PC-9 (cell line): ENCODE measurements around the gene FUNDC2. TPM values are rescaled to one million over a fixed set of nuclear protein-coding genes. Genes with fewer than 3 reads are reported as not detected.

Source experiments
- BruUV-seq: library from RNA; stranded (reverse); fragments of 400-500 nt; replicated peaks from 2 replicates; lab custom pipeline; 2021; lab: Mats Ljungman, UMichigan
- CTCF ChIA-PET: fragments of 300-600 bp; sonication (Branson Sonifier 250); formaldehyde crosslinking; loops from one replicate; lab custom pipeline; 2022; ENCODE audit warnings: antibody characterized with exemption; lab: Charles Lee
- POLR2A ChIA-PET: fragments of 300-600 bp; sonication (Branson Sonifier 250); formaldehyde crosslinking; loops from one replicate; lab custom pipeline; 2022; ENCODE audit warnings: antibody characterized with exemption; ENCODE audit not compliant: unreplicated experiment; lab: Charles Lee
- DNase-seq, 2 experiments: peaks; one replicate each; pipeline versions ENCODE4 v3.0.0 to v3.0.0-alpha.2; 2015 to 2022; ENCODE audit warnings: mixed read lengths in 1 of 2
- H2AFZ ChIP-seq: fragments of 200-600 bp; sonication (generic); 2 replicates; pipeline ENCODE4 v1.8.1; 2017; ENCODE audit warnings: antibody characterized with exemption
- H3F3A ChIP-seq: fragments of 200-600 bp; sonication (generic); 2 replicates; pipeline ENCODE4 v1.8.1; 2017; ENCODE audit warnings: antibody characterized with exemption, mild to moderate bottlenecking, low read depth; ENCODE audit not compliant: insufficient read depth
- H3K27ac ChIP-seq: fragments of 200-600 bp; sonication (generic); 2 replicates; pipeline ENCODE4 v1.6.1; 2016; ENCODE audit warnings: mixed run types
- H3K27me3 ChIP-seq: fragments of 200-600 bp; sonication (generic); 2 replicates; pipeline ENCODE4 v1.6.1; 2016; ENCODE audit warnings: low read depth, mixed run types; ENCODE audit not compliant: insufficient read depth
- H3K36me3 ChIP-seq: fragments of 200-600 bp; sonication (generic); 2 replicates; pipeline ENCODE4 v1.6.1; 2016; ENCODE audit warnings: low read depth, mixed run types
- H3K4me1 ChIP-seq: fragments of 200-600 bp; sonication (generic); replicated peaks from 2 replicates; pipeline ENCODE4 v1.6.1; 2016; ENCODE audit warnings: mixed run types; ENCODE audit not compliant: insufficient read depth
- H3K4me2 ChIP-seq: fragments of 200-600 bp; sonication (generic); 2 replicates; pipeline ENCODE4 v1.6.1; 2017; ENCODE audit warnings: mixed run types
- H3K4me3 ChIP-seq: fragments of 200-600 bp; sonication (generic); 2 replicates; pipeline ENCODE4 v1.6.1; 2016; ENCODE audit warnings: mixed run types
- H3K79me2 ChIP-seq: fragments of 200-600 bp; sonication (generic); 2 replicates; pipeline ENCODE4 v1.6.1; 2017; ENCODE audit warnings: low read depth, mixed run types
- H3K9me2 ChIP-seq: fragments of 200-600 bp; sonication (generic); 2 replicates; pipeline ENCODE4 v1.8.1; 2017; ENCODE audit warnings: mild to moderate bottlenecking; ENCODE audit not compliant: insufficient read depth
- H3K9me3 ChIP-seq: fragments of 200-600 bp; sonication (generic); 2 replicates; pipeline ENCODE4 v1.8.1; 2016; ENCODE audit warnings: low read depth; ENCODE audit not compliant: insufficient read depth
- H4K20me1 ChIP-seq: fragments of 200-600 bp; sonication (generic); 2 replicates; pipeline ENCODE4 v1.8.1; 2017; ENCODE audit not compliant: insufficient read depth
- EZH2 ChIP-seq: fragments of 200-600 bp; sonication (generic); IDR thresholded peaks from 2 replicates; pipeline ENCODE4 v1.8.0; 2017; ENCODE audit warnings: antibody characterized with exemption, low read depth
- intact Hi-C: fragments of 100-400 bp; cut with micrococcal nuclease; formaldehyde crosslinking; loops from one replicate; pipeline ENCODE4 v1.10.0; 2022; ENCODE audit not compliant: unreplicated experiment
- total RNA-seq: library from RNA; stranded (reverse); gene quantifications from 2 replicates; pipeline ENCODE4 v1.2.3, GENCODE V29; 2021
- TF ChIP-seq, protein P1 (sequence below): fragments of 200-600 bp; sonication (generic); conservative IDR thresholded peaks from 2 replicates; pipeline ENCODE4 v1.6.1; 2017; ENCODE audit warnings: mixed run types, antibody characterized with exemption, mild to moderate bottlenecking, moderate library complexity

The FUNDC2 gene
- total RNA-seq, 1 experiment from 2014 or later = 90.6 TPM

- no peak for TF ChIP-seq EZH2
- TF ChIP-seq, protein P1, sequence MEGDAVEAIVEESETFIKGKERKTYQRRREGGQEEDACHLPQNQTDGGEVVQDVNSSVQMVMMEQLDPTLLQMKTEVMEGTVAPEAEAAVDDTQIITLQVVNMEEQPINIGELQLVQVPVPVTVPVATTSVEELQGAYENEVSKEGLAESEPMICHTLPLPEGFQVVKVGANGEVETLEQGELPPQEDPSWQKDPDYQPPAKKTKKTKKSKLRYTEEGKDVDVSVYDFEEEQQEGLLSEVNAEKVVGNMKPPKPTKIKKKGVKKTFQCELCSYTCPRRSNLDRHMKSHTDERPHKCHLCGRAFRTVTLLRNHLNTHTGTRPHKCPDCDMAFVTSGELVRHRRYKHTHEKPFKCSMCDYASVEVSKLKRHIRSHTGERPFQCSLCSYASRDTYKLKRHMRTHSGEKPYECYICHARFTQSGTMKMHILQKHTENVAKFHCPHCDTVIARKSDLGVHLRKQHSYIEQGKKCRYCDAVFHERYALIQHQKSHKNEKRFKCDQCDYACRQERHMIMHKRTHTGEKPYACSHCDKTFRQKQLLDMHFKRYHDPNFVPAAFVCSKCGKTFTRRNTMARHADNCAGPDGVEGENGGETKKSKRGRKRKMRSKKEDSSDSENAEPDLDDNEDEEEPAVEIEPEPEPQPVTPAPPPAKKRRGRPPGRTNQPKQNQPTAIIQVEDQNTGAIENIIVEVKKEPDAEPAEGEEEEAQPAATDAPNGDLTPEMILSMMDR = peak; percentile 78
- intact Hi-C loops = loop anchor here (1.0 to 2.0 kb wide), 2 partner anchors 76 to 138 kb away; no protein-coding TSS in a partner anchor
- H4K20me1 ChIP-seq = no peaks in the 10 kb centered on the region
- no peaks in the 10 kb centered on the region for H3K4me1 ChIP-seq
- peak in 1 of 2 experiments; percentile 66 for DNase-seq
- H3K27ac ChIP-seq = no peak overlapping the region
- no peak overlapping the region for H3K4me2 ChIP-seq
- H3F3A ChIP-seq = no peaks in the 10 kb centered on the region
- H3K79me2 ChIP-seq = no peaks in the 10 kb centered on the region
- no peaks in the 10 kb centered on the region for H3K36me3 ChIP-seq
- no peak overlapping the region for H2AFZ ChIP-seq
- no peaks in the 10 kb centered on the region for H3K9me3 ChIP-seq
- no peaks in the 10 kb centered on the region for H3K27me3 ChIP-seq
- H3K9me2 ChIP-seq = no peaks in the 10 kb centered on the region
- H3K4me3 ChIP-seq = no peak overlapping the region
- BruUV-seq = no TSS peak
- ChIA-PET CTCF (interaction anchor here (0.5 kb wide), 1 partner anchor 162 kb away, joined by 3 read pairs; no protein-coding TSS in a partner anchor), POLR2A (no interaction called here)
These were observed 30.5 kb downstream of the FUNDC2 start for GRCh38 chrX:155056877-155057792.

DNA sequence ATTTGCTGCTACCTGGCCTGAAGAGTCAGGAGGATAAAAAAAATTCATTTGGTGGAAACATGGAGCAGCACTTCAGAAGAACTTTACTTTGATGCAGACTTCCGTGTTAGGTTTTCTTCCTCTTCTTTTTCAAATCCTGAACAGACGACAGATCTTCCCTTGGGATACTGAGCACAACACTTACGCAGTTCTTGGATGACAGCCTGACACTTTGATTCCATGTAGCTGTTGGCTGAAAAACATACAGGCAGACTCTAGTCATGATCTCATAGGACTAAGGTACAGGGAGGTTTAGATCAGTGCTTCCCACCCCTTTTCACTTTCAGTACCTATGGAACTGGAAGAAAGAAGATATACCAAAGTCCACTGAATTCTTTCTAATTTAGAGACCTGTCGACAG is 35.1 kb downstream of the FUNDC2 start:
- ChIA-PET CTCF (no interaction called here), POLR2A (interaction anchor here (0.6 kb wide), 1 partner anchor 8 kb away, joined by 4 read pairs; no protein-coding TSS in a partner anchor)
- intact Hi-C loops = no loop called here
- no peaks in the 10 kb centered on the region for H3K9me3 ChIP-seq
- H3K4me1 ChIP-seq = peaks cover 27% of the 10 kb centered on the region
- no peaks in the 10 kb centered on the region for H4K20me1 ChIP-seq
- peaks cover 12% of the 10 kb centered on the region for H3K79me2 ChIP-seq
- no peak for DNase-seq
- H3K4me3 ChIP-seq = no peak overlapping the region
- H2AFZ ChIP-seq = no peak overlapping the region
- TF ChIP-seq, protein P1 = no peak
- TF ChIP-seq EZH2 = no peak
- no peak overlapping the region for H3K4me2 ChIP-seq
- BruUV-seq = no TSS peak
- H3F3A ChIP-seq = peaks cover 18% of the 10 kb centered on the region
- H3K27ac ChIP-seq = no peak overlapping the region
- H3K9me2 ChIP-seq = no peaks in the 10 kb centered on the region
- no peaks in the 10 kb centered on the region for H3K36me3 ChIP-seq
- no peaks in the 10 kb centered on the region for H3K27me3 ChIP-seq

- peak; percentile 47 to 88 for DNase-seq
- TF ChIP-seq EZH2 = no peak
- TF ChIP-seq, protein P1 = no peak
- Histone ChIP-seq H3K4me3 (peak overlapping the region; percentile 50; the same call in 1 of the 2 replicates), H4K20me1 (no peaks in the 10 kb centered on the region), H3K4me2 (peak overlapping the region; percentile 82), H3K9me3 (no peaks in the 10 kb centered on the region), H3K27me3 (no peaks in the 10 kb centered on the region), H2AFZ (no peak overlapping the region), H3F3A (peaks cover 24% of the 10 kb centered on the region), H3K9me2 (no peaks in the 10 kb centered on the region), H3K36me3 (no peaks in the 10 kb centered on the region), H3K79me2 (peaks cover 42% of the 10 kb centered on the region), H3K4me1 (peaks cover 56% of the 10 kb centered on the region), H3K27ac (peak overlapping the region; percentile 88)
- intact Hi-C loops = no loop called here
- ChIA-PET POLR2A (interaction anchor here (0.7 to 1.0 kb wide), 3 partner anchors 39 to 330 kb away, joined by 3 to 9 read pairs (median 4); partner anchors contain the start of gene FUNDC2), CTCF (interaction anchor here (0.7 kb wide), 1 partner anchor 567 kb away, joined by 3 read pairs; no protein-coding TSS in a partner anchor)
- no TSS peak for BruUV-seq
These were observed 38.5 kb downstream of the FUNDC2 start for GRCh38 chrX:155065035-155065734.
